ENCODE results near the gene RPAIN.

- TF ChIP-seq POU6F1 (CRISPR knock-in tag; IDR thresholded peaks at IDR 0.05; ENCODE audit: borderline replicate concordance, low read depth) (no peak), GLIS3 (CRISPR knock-in tag; IDR thresholded peaks at IDR 0.05) (no peak), PPARA (CRISPR knock-in tag; IDR thresholded peaks at IDR 0.05; ENCODE audit: borderline replicate concordance) (no peak), ZNF70 (CRISPR knock-in tag; IDR thresholded peaks at IDR 0.05) (no peak), OSR1 (CRISPR knock-in tag; IDR thresholded peaks at IDR 0.05) (no peak), CSRNP3 (CRISPR knock-in tag; IDR thresholded peaks at IDR 0.05) (no peak)
Observed at GRCh38 chr17:5467416-5467815, 47.4 kb downstream of the RPAIN start.

Measured in SK-N-SH treated with all-trans-retinoic acid at 6 μM for 48 hours (cell line).